T-helper 2 cell treated with Interferon-gamma antibody and Interleukin-4, amounts not matched to agents 5 μg/mL and 100 μg/mL, for 36 hours (primary cell): Measurements from ENCODE around the gene NFKBIL1.

ENCODE experiments used
- DNase-seq: peaks from one replicate; pipeline ENCODE4 v3.0.0; 2021; ENCODE audit warnings: low spot score
- H3K27ac Mint-ChIP-seq: one replicate; pipeline ENCODE4 v1.8.0; 2021; ENCODE audit warnings: mild to moderate bottlenecking, mixed read lengths
- H3K27me3 Mint-ChIP-seq: one replicate; pipeline ENCODE4 v1.8.0; 2021; ENCODE audit warnings: low read depth, mixed read lengths
- H3K36me3 Mint-ChIP-seq: one replicate; pipeline ENCODE4 v1.8.0; 2021; ENCODE audit warnings: low read depth, mixed read lengths
- H3K4me1 Mint-ChIP-seq: one replicate; pipeline ENCODE4 v1.8.0; 2021; ENCODE audit warnings: low read depth, mixed read lengths
- H3K4me3 Mint-ChIP-seq: one replicate; pipeline ENCODE4 v1.8.0; 2022; ENCODE audit warnings: mild to moderate bottlenecking, moderate library complexity, mixed read lengths
- H3K9me3 Mint-ChIP-seq: one replicate; pipeline ENCODE4 v1.8.0; 2021; ENCODE audit warnings: mixed read lengths

The NFKBIL1 gene

GRCh38 chr6:31560697-31561058 lies 13.3 kb downstream of the NFKBIL1 start:
- DNase-seq: no peak
- H3K36me3 Mint-ChIP-seq: peaks cover 49% of the 10 kb centered on the region
- peaks cover 55% of the 10 kb centered on the region for H3K4me1 Mint-ChIP-seq
- peaks cover 27% of the 10 kb centered on the region for H3K27me3 Mint-ChIP-seq
- H3K9me3 Mint-ChIP-seq: no peaks in the 10 kb centered on the region
- peak overlapping the region; percentile 79 for H3K4me3 Mint-ChIP-seq
- peak overlapping the region; percentile 29 for H3K27ac Mint-ChIP-seq

GRCh38 chr6:31567531-31568370 lies 20.3 kb downstream of the NFKBIL1 start:
- H3K4me3 Mint-ChIP-seq: peak overlapping the region; percentile 68
- H3K27me3 Mint-ChIP-seq: peaks cover 36% of the 10 kb centered on the region
- H3K27ac Mint-ChIP-seq: peak overlapping the region; percentile 73
- no peak for DNase-seq
- H3K9me3 Mint-ChIP-seq: no peaks in the 10 kb centered on the region
- H3K36me3 Mint-ChIP-seq: peaks cover 10% of the 10 kb centered on the region
- peaks cover 56% of the 10 kb centered on the region for H3K4me1 Mint-ChIP-seq

GRCh38 chr6:31568537-31568961 lies 21.1 kb downstream of the NFKBIL1 start:
- Mint-ChIP-seq H3K4me3 (peak overlapping the region; percentile 68), H3K27ac (peak overlapping the region; percentile 73), H3K27me3 (peaks cover 37% of the 10 kb centered on the region), H3K4me1 (peaks cover 60% of the 10 kb centered on the region), H3K36me3 (peaks cover 7% of the 10 kb centered on the region), H3K9me3 (no peaks in the 10 kb centered on the region)
- peak; percentile 88 for DNase-seq

- Mint-ChIP-seq H3K27ac (no peak overlapping the region), H3K27me3 (peaks cover 30% of the 10 kb centered on the region), H3K36me3 (peaks cover 2% of the 10 kb centered on the region), H3K4me3 (no peak overlapping the region), H3K9me3 (no peaks in the 10 kb centered on the region), H3K4me1 (peaks cover 71% of the 10 kb centered on the region)
- no peak for DNase-seq
Observed at GRCh38 chr6:31569861-31570536, 22.6 kb downstream of the NFKBIL1 start.

- H3K4me1 Mint-ChIP-seq: peaks cover 91% of the 10 kb centered on the region
- H3K4me3 Mint-ChIP-seq: peak within 1 kb of the TSS; percentile 94
- peaks cover 18% of the 10 kb centered on the region for H3K27me3 Mint-ChIP-seq
- DNase-seq: peak; percentile 79
- H3K9me3 Mint-ChIP-seq: no peaks in the 10 kb centered on the region
- H3K36me3 Mint-ChIP-seq: peaks cover 21% of the 10 kb centered on the region
- H3K27ac Mint-ChIP-seq: peak within 1 kb of the TSS; percentile 95
Observed at GRCh38 chr6:31572041-31572911, 24.9 kb downstream of the NFKBIL1 start, which contains the start of gene LTA. TSS of gene LTA (plus strand) at chr6:31572289. CDS start at chr6:31572743, 454 bp downstream.

- Mint-ChIP-seq H3K27ac (peak overlapping the region; percentile 95), H3K36me3 (peaks cover 30% of the 10 kb centered on the region), H3K9me3 (no peaks in the 10 kb centered on the region), H3K4me3 (peak overlapping the region; percentile 94), H3K4me1 (peaks cover 87% of the 10 kb centered on the region), H3K27me3 (peaks cover 13% of the 10 kb centered on the region)
- no peak for DNase-seq
Observed at GRCh38 chr6:31573239-31574105, 26.1 kb downstream of the NFKBIL1 start.

- peak overlapping the region; percentile 87 for H3K27ac Mint-ChIP-seq
- DNase-seq: peak; percentile 56
Observed at GRCh38 chr6:31574106-31575061, 27.0 kb downstream of the NFKBIL1 start.

GRCh38 chr6:31575335-31575901 lies 28.0 kb downstream of the NFKBIL1 start, which contains the start of gene TNF:
TSS of gene TNF (plus strand) at chr6:31575565. CDS start at chr6:31575742, 177 bp downstream.
- Mint-ChIP-seq H3K27ac (peak within 1 kb of the TSS; percentile 87), H3K36me3 (peaks cover 48% of the 10 kb centered on the region), H3K27me3 (peaks cover 9% of the 10 kb centered on the region), H3K4me3 (peak within 1 kb of the TSS; percentile 94), H3K4me1 (peaks cover 84% of the 10 kb centered on the region), H3K9me3 (no peaks in the 10 kb centered on the region)
- peak; percentile 84 for DNase-seq

More at GRCh38 chr6:31574106-31575061, 27.0 kb downstream of the NFKBIL1 start:
- H3K9me3 Mint-ChIP-seq: no peaks in the 10 kb centered on the region
- H3K36me3 Mint-ChIP-seq: peaks cover 39% of the 10 kb centered on the region
- H3K4me1 Mint-ChIP-seq: peaks cover 88% of the 10 kb centered on the region
- H3K27me3 Mint-ChIP-seq: peaks cover 10% of the 10 kb centered on the region
- peak overlapping the region; percentile 94 for H3K4me3 Mint-ChIP-seq

GRCh38 chr6:31575952-31576685 lies 28.7 kb downstream of the NFKBIL1 start:
- Mint-ChIP-seq H3K9me3 (no peaks in the 10 kb centered on the region), H3K4me1 (peaks cover 83% of the 10 kb centered on the region), H3K36me3 (peaks cover 54% of the 10 kb centered on the region), H3K27ac (peak overlapping the region; percentile 87), H3K27me3 (peaks cover 8% of the 10 kb centered on the region), H3K4me3 (peak overlapping the region; percentile 94)
- DNase-seq: no peak

- H3K9me3 Mint-ChIP-seq: no peaks in the 10 kb centered on the region
- peaks cover 8% of the 10 kb centered on the region for H3K27me3 Mint-ChIP-seq
- peaks cover 63% of the 10 kb centered on the region for H3K36me3 Mint-ChIP-seq
- H3K4me1 Mint-ChIP-seq: peaks cover 79% of the 10 kb centered on the region
- H3K27ac Mint-ChIP-seq: peak overlapping the region; percentile 87
- H3K4me3 Mint-ChIP-seq: peak overlapping the region; percentile 94
- DNase-seq: no peak
Observed at GRCh38 chr6:31576897-31577578, 29.6 kb downstream of the NFKBIL1 start.

GRCh38 chr6:31577579-31577966 lies 30.2 kb downstream of the NFKBIL1 start:
- peaks cover 8% of the 10 kb centered on the region for H3K27me3 Mint-ChIP-seq
- H3K9me3 Mint-ChIP-seq: no peaks in the 10 kb centered on the region
- peaks cover 79% of the 10 kb centered on the region for H3K4me1 Mint-ChIP-seq
- peaks cover 66% of the 10 kb centered on the region for H3K36me3 Mint-ChIP-seq
- no peak overlapping the region for H3K27ac Mint-ChIP-seq
- DNase-seq: no peak
- H3K4me3 Mint-ChIP-seq: peak overlapping the region; percentile 94
